RPMI7951 (cell line): Measurements from ENCODE around the gene PYGM. TPM values are rescaled to one million over a fixed set of nuclear protein-coding genes. Genes with fewer than 3 reads are reported as not detected.
"Not testable (repeated sequence)": the region's sequence is repeated elsewhere in the genome, so short reads cannot be mapped to it uniquely, and the experiment has no call there.

Experiments used
- DNase-seq: peaks from one replicate; pipeline ENCODE4 v3.0.0-alpha.2; 2012; ENCODE audit warnings: low read depth
- total RNA-seq: library from RNA; depleted of rRNA; stranded (reverse); fragments of >200 nt; shearing (Covaris generic); gene quantifications from 2 replicates; pipeline ENCODE4 v1.2.3, GENCODE V29; 2014

Gene PYGM
- total RNA-seq, 1 experiment from 2014 or later, result not detected

DNA sequence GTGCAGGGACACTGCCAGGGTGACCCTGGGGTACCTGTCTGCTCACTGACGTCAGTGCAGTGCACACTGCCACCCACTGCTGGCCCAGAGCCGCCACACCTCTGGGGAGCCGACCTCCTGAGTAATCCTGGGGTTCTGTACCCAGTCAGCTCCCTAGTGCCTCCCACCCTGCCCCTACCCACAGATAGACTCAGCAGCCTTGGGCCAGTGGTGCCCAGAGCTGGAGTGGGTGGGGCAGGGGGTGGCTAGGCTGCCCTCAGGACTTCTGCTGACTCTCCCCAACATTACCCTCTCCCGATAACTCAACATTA is 42.6 kb downstream of the PYGM start:
- no peak for DNase-seq

DNA sequence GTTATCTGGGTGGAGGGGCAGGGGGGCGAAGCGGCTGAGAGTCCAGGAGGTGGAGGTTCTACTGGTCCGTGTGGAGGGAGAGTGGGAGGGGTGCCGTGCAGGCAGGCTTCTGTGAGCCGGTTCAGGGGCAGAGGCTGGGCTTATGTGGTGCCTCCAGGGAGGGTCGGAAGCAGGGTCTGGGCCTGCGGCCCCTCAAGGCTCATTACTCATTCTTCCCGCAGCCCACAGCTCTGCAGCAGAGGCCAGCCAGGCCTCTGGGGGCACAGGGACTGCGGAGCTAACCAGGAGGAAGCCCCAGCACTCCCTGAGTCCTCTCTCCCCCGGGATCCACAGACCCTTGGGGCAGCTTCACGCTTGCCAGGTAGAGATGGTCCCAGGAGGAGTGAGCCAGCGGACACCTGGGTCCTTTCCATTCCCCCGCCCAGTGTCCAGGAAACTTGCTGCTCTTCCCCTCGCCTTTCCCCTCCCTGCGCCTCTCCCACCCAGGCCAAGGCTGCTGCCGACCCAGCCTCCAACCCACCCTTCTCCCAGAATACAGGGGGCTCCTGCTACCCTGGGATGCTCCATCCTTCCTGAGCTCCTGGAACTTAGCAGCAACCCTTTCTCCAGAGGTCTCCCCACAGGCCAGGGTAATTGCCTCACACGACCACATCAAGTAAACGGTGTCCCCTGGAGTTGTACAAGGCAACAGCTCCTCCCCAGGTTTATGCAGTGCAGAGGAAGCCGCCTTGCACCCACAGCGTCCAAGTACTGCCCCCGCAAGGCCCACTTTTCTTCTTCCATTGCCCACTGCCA is 43.1 kb downstream of the PYGM start:
- peak; percentile 17 for DNase-seq

DNA sequence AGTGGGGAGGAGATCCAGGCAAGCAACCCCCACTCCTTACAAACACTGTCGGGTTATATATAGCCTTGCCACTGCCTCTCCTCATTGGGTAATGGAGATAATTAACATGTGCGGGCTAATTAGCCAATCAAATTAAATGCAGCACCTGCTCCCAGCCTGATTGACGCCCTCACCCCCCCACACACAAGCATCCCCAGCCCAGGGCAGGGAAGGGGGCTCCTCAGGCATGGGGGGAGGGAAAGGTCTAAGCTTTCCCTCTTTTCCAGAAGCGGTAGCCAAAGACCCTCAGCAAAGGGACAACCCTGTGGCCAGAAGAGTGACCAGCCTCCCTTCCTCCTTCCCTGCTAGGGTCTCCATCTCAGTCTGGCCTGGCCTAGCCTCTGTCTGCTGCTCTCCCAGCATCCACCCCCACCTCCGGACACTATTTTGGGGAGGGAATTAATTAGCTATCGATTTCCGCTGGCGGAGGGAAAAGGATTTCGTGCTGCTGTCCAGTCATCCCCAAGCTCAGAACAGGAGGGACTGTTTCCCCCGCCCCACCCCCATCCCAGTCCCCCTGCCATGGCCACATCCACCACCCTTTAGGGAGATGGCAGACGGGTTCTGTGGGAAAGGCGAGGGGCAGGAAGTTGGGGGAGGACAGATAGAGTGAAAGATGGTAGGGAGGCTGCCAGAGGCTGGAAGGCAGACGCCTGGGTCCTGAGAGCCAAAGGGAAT is 43.9 kb downstream of the PYGM start:
- DNase-seq, result no peak

DNA sequence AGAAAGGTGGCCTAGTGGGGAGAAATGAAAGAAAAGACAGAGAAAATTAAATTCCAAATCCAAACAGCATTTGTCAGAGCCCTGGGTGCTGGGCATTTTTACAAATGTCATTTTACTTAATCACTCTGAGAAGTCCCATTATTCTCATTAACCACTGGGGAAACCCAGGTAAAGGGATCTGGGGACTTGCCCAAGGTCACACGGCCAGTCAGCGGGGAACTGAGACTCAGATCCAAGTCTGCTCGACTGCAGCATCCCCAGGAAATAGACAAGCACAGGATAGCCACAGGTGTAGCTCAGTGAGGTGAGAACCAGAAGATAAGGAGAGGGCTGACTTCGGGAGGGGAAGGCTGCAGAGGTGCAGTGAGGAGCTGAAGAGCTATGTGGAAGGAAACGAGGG is 44.7 kb downstream of the PYGM start:
- DNase-seq, result no peak

DNA sequence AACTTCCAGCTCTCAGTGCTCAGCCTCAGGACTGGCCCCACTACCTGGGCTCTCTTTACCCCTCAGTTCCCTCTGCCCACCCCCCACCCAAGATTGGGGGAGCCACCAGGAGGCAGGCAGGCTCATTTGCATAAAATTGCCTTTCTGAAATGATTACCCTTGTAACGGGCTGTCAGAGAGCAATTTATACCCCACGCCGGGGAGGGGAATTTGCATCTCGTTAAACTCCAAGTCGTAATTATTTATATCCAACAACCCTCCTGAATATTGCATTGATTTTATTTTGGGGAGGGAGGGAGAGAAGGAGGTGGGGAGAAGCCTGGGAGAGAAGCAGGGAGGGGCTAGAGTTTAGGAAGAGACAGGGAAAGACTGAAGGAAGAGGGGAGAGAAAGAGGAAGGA is 45.1 kb downstream of the PYGM start:
- DNase-seq, result no peak

DNA sequence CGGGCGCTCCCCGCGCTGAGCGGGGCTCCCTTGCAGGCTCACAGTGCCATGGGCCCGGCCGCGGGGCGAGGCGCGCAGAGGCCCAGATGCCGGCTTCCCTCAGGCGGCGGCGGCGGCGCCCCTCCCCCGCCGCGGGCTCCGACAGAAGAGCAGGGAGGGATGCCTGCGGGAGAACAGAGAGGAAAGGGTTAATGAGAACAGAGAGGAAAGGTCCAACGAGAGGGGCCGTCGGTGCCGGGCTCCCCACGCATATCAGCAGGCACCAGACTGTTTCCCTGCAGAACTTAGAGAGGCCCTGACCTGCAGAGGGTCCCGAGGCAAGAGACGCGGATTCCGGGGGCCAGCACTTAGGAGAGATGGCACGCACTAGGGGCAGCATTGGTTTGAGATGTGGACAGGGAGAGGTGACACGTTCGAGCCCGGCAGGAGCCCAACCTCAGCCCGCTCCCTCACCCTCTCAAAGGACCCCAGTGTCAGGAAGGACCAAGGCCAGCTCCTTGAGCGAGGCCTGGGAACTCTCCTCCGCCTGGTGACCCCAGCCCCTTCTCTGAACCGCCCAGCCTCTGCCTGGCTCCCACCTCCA is 45.9 kb downstream of the PYGM start:
- DNase-seq, result no peak

DNA sequence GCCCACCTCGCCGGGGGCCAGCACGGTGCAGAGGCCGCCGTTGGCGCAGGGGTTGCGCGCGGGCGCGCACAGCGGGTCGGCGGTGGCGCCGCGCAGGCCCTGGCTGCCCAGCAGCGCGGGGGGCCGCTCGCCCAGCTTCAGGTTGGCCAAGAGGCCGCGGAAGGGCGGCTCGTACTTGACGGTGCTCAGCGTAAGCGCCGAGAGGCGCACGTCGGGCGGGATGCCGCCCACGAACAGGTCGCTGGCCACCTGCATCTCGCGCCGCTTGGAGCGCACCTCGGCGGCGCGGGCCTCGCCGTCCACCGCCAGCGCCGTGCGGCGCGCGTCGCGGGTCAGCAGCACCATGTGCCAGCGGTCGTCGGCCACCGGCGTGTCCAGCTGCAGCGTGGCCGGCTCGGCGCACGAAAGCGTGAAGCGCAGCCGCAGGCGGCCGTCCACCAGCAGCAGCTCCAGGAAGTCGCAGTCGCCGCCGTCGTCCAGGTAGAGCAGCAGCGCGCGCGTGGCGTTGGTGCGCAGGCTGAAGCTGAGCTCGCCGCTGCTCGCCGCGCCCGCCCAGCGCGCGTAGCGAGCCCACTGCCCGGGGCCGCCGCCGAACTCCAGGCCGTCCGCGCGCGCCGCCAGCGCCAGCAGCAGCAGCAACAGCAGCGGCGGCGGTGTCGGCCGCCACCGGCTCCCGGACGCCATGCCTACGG is 46.6 kb downstream of the PYGM start:
- DNase-seq, result no peak

DNA sequence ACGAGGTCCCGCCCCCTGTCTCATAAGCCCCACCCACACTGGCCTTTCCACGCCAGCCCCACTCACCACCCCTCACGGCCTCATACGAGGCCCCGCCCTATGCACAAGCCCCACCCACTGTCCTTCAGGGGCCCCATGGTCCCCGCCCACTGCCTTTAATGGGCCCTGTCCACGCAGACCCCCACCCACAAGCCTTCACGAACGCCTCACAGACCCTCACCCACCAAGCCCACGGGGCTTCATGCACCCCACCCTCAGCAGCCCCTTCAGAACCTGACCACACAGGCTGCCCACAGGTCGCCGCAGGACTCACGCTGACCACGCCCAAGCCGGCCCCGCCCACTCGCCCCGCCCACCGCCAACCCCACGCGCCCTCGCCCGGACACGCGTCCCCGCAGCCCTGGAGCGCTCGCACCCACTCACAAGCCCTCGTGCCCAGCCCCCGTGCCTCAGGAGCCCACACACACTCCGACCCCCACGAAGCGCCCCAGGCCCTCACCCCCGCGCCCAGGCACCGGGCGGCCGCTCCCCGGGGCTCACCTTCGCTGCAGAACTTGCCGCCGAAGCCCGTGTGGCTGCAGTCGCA is 47.3 kb downstream of the PYGM start:
- no peak for DNase-seq

DNA sequence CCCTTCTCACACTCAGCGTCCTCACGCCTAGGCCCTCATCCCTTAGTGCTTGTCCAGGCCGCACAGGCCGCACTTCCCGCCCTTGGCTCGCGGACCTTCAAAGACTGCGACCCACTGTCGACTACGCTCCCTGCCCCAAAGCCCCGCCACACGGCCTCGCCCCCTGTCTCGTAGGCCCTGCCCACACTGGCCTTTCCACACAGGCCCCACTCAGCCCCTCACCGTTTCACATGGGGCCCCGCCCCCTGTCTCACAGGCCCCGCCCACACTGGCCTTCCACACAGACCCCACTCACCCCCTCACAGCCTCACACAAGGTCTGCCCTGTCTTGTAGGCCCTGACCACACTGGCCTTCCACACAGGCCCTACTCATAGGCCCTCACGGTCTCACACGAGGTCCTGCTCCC is 47.8 kb downstream of the PYGM start:
- no peak for DNase-seq

DNA sequence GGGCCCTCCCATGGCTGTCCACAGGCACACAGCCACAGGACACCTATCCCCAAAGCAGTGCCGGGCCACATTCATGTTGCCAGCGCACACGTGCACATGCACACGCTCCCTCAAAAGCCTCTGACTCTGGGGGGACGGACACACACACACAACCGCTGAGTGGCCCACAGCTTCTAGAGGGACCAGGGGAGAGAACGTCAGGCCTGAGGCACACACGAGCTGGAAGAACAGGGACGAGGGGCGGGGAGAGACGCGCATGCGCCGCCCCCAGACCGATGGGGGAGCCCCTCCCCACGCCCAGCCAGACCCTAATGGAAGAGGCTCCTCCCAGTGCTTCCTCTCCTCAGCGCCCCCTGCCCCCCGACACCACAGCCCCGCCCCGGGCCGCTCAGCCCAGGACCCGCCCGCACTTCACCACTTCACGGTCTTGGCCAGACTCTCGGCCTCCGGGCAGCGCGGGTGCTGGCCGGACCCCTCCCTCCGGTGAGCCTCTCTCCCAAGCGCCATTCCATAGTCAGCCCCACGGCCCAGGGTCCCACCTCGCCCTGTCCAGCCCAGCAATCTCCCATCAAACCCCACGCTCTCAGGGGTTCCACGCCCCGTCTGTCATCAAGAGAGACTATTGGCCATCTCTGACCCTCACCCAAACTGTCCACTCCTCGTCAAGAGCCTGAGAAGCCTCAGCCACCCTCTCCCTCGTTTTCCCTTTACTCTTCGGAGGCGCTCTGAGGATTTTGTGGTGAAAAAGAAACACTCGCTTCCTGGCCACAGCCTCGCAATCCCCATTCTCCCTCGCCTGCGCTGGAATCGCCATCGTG is 48.4 kb downstream of the PYGM start:
- DNase-seq, result no peak

DNA sequence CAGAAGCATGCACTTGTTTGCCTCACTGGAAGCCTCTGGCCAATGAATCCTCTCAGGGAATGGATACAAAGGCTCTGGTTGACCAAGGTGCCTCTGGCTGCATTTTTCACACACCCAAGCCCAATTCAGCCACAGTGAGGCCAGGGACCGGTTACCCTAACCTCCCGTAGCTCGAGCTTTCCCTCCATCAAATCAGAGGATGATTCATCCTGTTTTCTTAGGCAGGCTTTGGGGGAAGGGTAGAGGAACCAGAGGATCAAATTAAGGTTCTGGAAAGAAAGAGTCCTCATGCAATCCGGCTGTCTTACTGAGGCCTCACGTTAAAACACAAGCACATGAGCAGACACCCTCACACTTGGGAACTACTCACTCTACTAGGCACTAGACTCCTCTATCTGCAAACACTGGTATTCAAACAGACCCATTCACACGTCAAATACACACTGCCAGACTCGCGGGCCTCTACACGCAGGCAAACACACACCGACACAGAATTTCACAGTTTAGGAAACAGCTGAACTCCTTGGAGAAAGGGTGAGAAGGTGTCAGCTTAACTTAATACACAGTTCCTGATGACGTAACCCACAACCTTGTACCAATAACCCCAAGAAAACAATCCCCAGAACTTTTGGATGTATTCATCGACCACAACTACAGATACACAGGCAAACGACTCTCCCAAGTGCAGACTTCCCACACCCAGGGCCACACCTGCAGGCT is 49.2 kb downstream of the PYGM start:
- DNase-seq, result peak; percentile 19

DNA sequence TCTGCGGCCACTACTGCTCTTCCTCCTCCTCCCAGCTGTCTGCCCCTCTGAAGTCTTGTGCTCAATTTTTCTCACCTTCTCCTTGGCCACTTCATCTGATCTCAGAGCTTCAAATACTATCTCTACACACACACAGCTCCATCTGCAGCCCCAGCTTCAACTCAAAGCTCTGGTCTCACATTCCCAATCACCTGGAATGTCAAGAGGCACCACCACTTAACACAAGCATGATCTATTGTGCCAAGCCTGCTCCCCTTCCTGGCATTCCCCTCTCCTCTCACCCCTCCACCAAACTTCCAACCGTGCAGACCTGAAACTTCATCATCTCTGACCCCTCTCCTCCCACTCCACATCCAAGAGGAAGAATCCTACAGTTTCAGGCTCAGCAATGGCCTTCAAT is 54.3 kb downstream of the PYGM start:
- no peak for DNase-seq

DNA sequence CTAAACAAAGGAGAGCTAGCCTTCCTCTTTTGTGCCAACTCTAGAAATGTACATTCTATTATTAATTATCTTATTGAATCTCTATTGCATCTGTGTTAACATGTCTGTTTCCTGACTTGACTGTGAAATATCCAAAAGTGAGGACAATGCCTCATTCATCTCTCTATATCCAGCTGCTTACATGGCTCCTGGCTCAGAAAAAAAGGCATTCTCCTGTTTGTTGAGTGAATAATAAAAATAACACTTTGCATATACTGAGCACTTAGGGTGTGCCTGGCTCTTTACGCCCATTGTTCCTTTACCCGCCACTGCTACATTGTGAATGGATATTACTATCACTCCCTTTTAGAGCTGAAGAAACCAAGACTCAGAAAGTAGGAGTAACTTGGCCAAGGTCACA is 56.7 kb downstream of the PYGM start:
- DNase-seq, result no peak

DNA sequence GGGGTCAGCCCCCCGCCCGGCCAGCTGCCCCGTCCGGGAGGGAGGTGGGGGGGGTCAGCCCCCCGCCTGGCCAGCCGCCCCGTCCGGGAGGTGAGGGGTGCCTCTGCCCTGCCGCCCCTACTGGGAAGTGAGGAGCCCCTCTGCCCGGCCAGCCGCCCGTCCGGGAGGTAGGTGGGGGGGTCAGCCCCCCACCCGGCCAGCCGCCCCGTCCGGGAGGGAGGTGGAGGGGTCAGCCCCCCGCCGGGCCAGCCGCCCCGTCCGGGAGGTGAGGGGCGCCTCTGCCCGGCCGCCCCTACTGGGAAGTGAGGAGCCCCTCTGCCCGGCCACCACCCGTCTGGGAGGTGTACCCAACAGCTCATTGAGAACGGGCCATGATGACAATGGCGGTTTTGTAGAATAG is 57.8 kb downstream of the PYGM start:
- not testable (repeated sequence) for DNase-seq

DNA sequence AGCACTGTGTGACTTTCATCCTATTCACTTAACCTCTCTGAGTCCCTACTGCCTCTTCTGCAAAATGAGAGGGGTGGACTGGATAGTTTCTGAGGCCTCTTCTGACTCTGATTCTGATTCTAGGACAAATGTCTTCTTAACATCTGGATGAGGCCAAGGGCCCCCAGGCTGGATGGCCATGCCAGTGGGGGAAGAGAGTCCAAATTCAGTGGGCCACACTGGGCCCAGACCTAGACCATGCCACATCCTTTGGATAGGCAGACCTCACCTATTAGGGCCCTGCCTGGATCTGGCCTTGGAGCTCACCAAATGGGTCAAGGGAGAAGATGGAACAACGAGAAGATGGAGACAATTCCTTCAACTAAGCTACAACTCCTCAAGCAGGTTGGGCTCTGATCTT is 61.3 kb downstream of the PYGM start:
- no peak for DNase-seq

DNA sequence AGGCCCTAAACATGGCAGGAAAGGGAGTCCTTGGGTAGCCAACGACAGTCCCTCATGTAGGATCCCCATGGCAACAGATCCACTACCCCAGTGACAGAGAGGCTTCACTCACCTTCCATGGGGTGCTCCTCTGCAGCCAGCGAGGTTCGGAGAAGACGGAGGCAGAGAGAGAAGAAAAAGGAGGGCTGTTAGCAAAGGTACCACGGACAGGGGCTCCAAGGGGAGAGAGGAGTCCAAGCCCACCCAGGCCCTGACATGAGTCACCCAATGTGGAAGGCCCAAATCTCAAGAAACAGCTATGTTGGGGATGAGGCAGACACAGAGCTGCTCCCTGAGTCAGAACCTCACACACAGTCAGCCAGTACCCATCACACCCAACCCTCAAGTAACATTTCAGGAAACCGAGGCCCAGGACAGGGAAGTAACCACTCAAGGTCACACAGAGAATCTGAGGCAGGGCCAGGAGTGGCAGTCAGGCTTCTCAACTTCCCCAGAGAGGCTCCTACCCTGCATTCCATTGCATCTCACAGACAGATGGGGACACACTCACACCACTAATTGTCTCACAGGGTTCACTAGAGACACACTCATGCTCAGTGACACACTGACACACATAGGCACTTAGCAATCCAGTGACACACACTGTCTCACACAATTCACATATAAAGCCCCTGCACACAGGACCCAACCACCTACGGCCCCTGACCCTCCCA is 62.0 kb downstream of the PYGM start:
- DNase-seq, result no peak
